Measurements from ENCODE around the gene BMP3.

BMP3 gene

DNA sequence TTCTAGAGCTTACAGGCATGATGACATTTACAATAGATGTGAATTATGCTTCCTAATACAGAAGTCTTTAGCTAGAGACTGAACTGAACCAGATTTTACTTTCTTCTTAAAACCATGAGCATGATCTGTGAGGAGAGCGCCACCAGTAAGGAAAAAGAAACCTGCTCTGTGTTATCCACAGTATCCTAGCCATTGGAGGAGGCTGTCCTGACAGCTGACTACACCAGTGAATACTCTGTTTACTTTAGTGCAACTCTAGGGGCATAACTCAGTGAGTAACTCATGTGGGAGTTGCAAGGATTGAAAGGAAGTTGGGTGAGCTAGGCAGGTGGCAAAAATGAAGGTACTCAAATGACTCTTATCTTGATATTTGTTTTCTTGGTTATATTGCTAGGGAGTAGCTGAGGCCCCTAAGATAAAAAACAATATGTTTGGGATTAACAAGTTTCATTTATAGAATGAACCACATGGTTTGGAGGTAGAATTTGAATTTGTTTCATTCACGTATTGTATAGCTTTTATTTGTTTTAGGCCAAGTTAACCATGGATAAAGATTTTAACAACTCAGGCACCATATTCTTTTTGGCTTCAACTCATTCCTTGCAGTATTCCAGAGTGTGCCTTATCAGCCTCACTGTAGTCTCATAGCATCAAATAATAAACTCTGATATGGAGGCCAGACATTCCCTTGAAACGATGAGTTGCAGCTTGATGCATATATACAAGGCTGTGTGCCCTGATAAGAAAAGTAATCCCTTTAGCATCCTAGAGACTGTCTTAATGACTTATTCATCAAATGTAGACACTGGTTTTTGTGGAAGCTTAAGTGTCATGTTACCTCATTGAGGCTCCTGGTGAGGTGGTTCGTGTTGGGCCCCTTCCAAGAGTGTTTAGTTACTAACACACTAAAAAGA lies 2.5 kb downstream of the BMP3 start:
- H2BK5ac ChIP-seq (ENCODE audit: low read length), result no peak overlapping the region
- H4K8ac ChIP-seq (ENCODE audit: low read depth, low read length), result no peak overlapping the region
- H3K79me1 ChIP-seq (ENCODE audit: low read depth, low read length), result no peaks in the 10 kb centered on the region
- H3K4me2 ChIP-seq (ENCODE audit: insufficient read depth, low read length, poor library complexity, severe bottlenecking), result no peak overlapping the region
- H2AK5ac ChIP-seq (ENCODE audit: low read depth, low read length), result no peak overlapping the region
- WGBS, 2 donors (ENCODE audit: extremely low coverage in 2 of 2, insufficient read length in 2 of 2, insufficient replicate concordance in 1 of 2), result no CpG with 5 or more reads among the region's 4 CpGs
- H2BK15ac ChIP-seq (ENCODE audit: low read length), result no peak overlapping the region
- peaks cover 2 to 55% (median 15%) of the 10 kb centered on the region in 3 experiments for H3K27me3 ChIP-seq (ENCODE audit: control insufficient read depth in 3 of 3, insufficient read depth in 3 of 3, low read depth in 1 of 3, low read length in 3 of 3)
- no peak overlapping the region for H3K18ac ChIP-seq (ENCODE audit: low read length)
- H3K4me3 ChIP-seq (ENCODE audit: low read length in 2 of 2), result no peak overlapping the region
- no peak overlapping the region for H2AFZ ChIP-seq (ENCODE audit: low read length)
- peaks cover 0 to 4% of the 10 kb centered on the region in 2 donors for H3K4me1 ChIP-seq (ENCODE audit: control insufficient read depth in 2 of 2, insufficient read depth in 1 of 2, low read depth in 1 of 2, low read length in 2 of 2)
- H3K14ac ChIP-seq (ENCODE audit: low read length), result no peak overlapping the region
- H3K9me3 ChIP-seq (replicated peaks in 1 of 2; ENCODE audit: control insufficient read depth in 2 of 2, insufficient read depth in 1 of 2, low read depth in 1 of 2, low read length in 2 of 2), result no peaks in the 10 kb centered on the region
- no peaks in the 10 kb centered on the region for H3K36me3 ChIP-seq (replicated peaks in 1 of 2; ENCODE audit: control insufficient read depth in 2 of 2, insufficient read depth in 2 of 2, low read length in 2 of 2)
- H2BK120ac ChIP-seq (ENCODE audit: low read depth, low read length), result no peak overlapping the region
- H3K27ac ChIP-seq (replicated peaks; ENCODE audit: low read length), result no peak overlapping the region
- H4K91ac ChIP-seq (ENCODE audit: low read depth, low read length, poor library complexity), result no peak overlapping the region
- no peak overlapping the region for H3K4ac ChIP-seq (ENCODE audit: low read length)
- DNase-seq (ENCODE audit: low spot score), result no peak
- no peak overlapping the region for H3K23ac ChIP-seq (ENCODE audit: low read depth, low read length, poor library complexity)
- H3K9ac ChIP-seq (ENCODE audit: low read depth, low read length, poor library complexity), result no peak overlapping the region
- H2BK12ac ChIP-seq (ENCODE audit: low read length), result no peak overlapping the region

- no peak overlapping the region for H2BK15ac ChIP-seq (ENCODE audit: low read length)
- H3K18ac ChIP-seq (ENCODE audit: low read length), result no peak overlapping the region
- no peaks in the 10 kb centered on the region for H3K36me3 ChIP-seq (replicated peaks in 1 of 2; ENCODE audit: control insufficient read depth in 2 of 2, insufficient read depth in 2 of 2, low read length in 2 of 2)
- H3K9me3 ChIP-seq (replicated peaks in 1 of 2; ENCODE audit: control insufficient read depth in 2 of 2, insufficient read depth in 1 of 2, low read depth in 1 of 2, low read length in 2 of 2), result no peaks in the 10 kb centered on the region
- H3K4me2 ChIP-seq (ENCODE audit: insufficient read depth, low read length, poor library complexity, severe bottlenecking), result no peak overlapping the region
- H4K8ac ChIP-seq (ENCODE audit: low read depth, low read length), result no peak overlapping the region
- no peak for DNase-seq (ENCODE audit: low spot score)
- H3K27me3 ChIP-seq (ENCODE audit: control insufficient read depth in 3 of 3, insufficient read depth in 3 of 3, low read depth in 1 of 3, low read length in 3 of 3), result no peaks in the 10 kb centered on the region
- H3K23ac ChIP-seq (ENCODE audit: low read depth, low read length, poor library complexity), result no peak overlapping the region
- H2BK120ac ChIP-seq (ENCODE audit: low read depth, low read length), result no peak overlapping the region
- H3K4me3 ChIP-seq (ENCODE audit: low read length in 2 of 2), result no peak overlapping the region
- no peak overlapping the region for H3K27ac ChIP-seq (replicated peaks; ENCODE audit: low read length)
- WGBS, 2 donors (ENCODE audit: extremely low coverage in 2 of 2, insufficient read length in 2 of 2, insufficient replicate concordance in 1 of 2), result no CpG with 5 or more reads among the region's 1 CpG
- H3K14ac ChIP-seq (ENCODE audit: low read length), result no peak overlapping the region
- H4K91ac ChIP-seq (ENCODE audit: low read depth, low read length, poor library complexity), result no peak overlapping the region
- H3K79me1 ChIP-seq (ENCODE audit: low read depth, low read length), result no peaks in the 10 kb centered on the region
- H2BK12ac ChIP-seq (ENCODE audit: low read length), result no peak overlapping the region
- no peak overlapping the region for H3K4ac ChIP-seq (ENCODE audit: low read length)
- no peak overlapping the region for H2AFZ ChIP-seq (ENCODE audit: low read length)
- no peak overlapping the region for H2AK5ac ChIP-seq (ENCODE audit: low read depth, low read length)
- no peak overlapping the region for H3K9ac ChIP-seq (ENCODE audit: low read depth, low read length, poor library complexity)
- no peak overlapping the region for H2BK5ac ChIP-seq (ENCODE audit: low read length)
- H3K4me1 ChIP-seq (ENCODE audit: control insufficient read depth in 2 of 2, insufficient read depth in 1 of 2, low read depth in 1 of 2, low read length in 2 of 2), result no peaks in the 10 kb centered on the region
These were observed 8.3 kb downstream of the BMP3 start for GRCh38 chr4:81038636-81039350.

GRCh38 chr4:81039351-81039972 lies 9.0 kb downstream of the BMP3 start:
- no peak overlapping the region for H3K23ac ChIP-seq (ENCODE audit: low read depth, low read length, poor library complexity)
- no peaks in the 10 kb centered on the region for H3K9me3 ChIP-seq (replicated peaks in 1 of 2; ENCODE audit: control insufficient read depth in 2 of 2, insufficient read depth in 1 of 2, low read depth in 1 of 2, low read length in 2 of 2)
- H3K4ac ChIP-seq (ENCODE audit: low read length), result no peak overlapping the region
- no peaks in the 10 kb centered on the region for H3K36me3 ChIP-seq (replicated peaks in 1 of 2; ENCODE audit: control insufficient read depth in 2 of 2, insufficient read depth in 2 of 2, low read length in 2 of 2)
- no peak for DNase-seq (ENCODE audit: low spot score)
- H2BK15ac ChIP-seq (ENCODE audit: low read length), result no peak overlapping the region
- H2BK5ac ChIP-seq (ENCODE audit: low read length), result no peak overlapping the region
- no peak overlapping the region for H3K9ac ChIP-seq (ENCODE audit: low read depth, low read length, poor library complexity)
- no peak overlapping the region for H2BK12ac ChIP-seq (ENCODE audit: low read length)
- no peak overlapping the region for H2AFZ ChIP-seq (ENCODE audit: low read length)
- H3K4me1 ChIP-seq (ENCODE audit: control insufficient read depth in 2 of 2, insufficient read depth in 1 of 2, low read depth in 1 of 2, low read length in 2 of 2), result no peaks in the 10 kb centered on the region
- no peaks in the 10 kb centered on the region for H3K27me3 ChIP-seq (ENCODE audit: control insufficient read depth in 3 of 3, insufficient read depth in 3 of 3, low read depth in 1 of 3, low read length in 3 of 3)
- H4K91ac ChIP-seq (ENCODE audit: low read depth, low read length, poor library complexity), result no peak overlapping the region
- no peak overlapping the region for H3K4me2 ChIP-seq (ENCODE audit: insufficient read depth, low read length, poor library complexity, severe bottlenecking)
- no peak overlapping the region for H2AK5ac ChIP-seq (ENCODE audit: low read depth, low read length)
- H3K27ac ChIP-seq (replicated peaks; ENCODE audit: low read length), result no peak overlapping the region
- no peak overlapping the region for H2BK120ac ChIP-seq (ENCODE audit: low read depth, low read length)
- H3K4me3 ChIP-seq (ENCODE audit: low read length in 2 of 2), result no peak overlapping the region
- no peak overlapping the region for H3K14ac ChIP-seq (ENCODE audit: low read length)
- no CpG with 5 or more reads among the region's 4 CpGs for WGBS, 2 donors (ENCODE audit: extremely low coverage in 2 of 2, insufficient read length in 2 of 2, insufficient replicate concordance in 1 of 2)
- H3K79me1 ChIP-seq (ENCODE audit: low read depth, low read length), result no peaks in the 10 kb centered on the region
- H3K18ac ChIP-seq (ENCODE audit: low read length), result no peak overlapping the region
- no peak overlapping the region for H4K8ac ChIP-seq (ENCODE audit: low read depth, low read length)
